HG03103 (cell line): ENCODE results near the gene RPUSD1.
A peak's percentile ranks its signal among the peaks of the same experiment; 100 is the strongest.
"Not testable (repeated sequence)": the region's sequence is repeated elsewhere in the genome, so short reads cannot be mapped to it uniquely, and the experiment has no call there.

Source experiments
- ATAC-seq: cut with Tn5 transposase; IDR thresholded peaks from one replicate; pipeline ENCODE4 v1.9.1; 2021; ENCODE audit warnings: low read depth; ENCODE audit not compliant: unreplicated experiment

RPUSD1 gene

DNA sequence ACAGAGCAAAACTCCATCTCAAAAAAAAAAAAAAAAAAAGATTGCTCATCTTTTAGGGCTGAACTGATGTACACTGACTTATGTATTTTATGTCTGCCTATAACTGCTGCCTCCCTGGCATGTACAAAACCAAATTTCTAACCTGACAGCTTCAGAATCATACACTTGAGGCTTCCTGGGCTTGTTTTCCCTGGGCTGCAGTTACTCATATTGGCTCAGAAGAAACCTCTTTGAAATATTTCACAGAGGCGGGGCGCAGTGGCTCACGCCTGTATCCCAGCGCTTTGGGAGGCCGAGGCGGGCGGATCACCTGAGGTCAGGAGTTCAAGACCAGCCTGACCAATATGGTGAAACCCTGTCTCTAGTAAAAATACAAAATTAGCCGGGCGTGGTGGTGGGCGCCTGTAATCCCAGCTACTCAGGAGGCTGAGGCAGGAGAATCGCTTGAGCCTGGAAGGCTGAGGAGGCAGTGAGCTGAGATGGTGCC is 34.0 kb downstream of the RPUSD1 start:
- not testable (repeated sequence) for ATAC-seq

DNA sequence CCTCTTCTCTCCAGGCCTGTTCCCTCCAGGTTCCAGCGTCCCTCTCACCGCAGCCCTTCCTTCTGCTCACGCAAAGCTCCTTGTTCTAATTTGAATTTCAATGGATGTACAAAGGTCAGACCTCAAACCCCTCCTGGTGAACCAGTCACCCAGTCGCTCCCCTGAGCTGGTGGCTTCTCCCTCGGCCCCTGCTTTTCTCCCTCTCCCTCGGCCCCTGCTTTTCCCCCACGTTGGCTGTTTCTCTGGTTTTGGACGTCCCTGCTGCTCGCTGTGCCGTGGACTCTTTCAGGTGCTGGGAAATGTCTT is 36.2 kb downstream of the RPUSD1 start:
- ATAC-seq: no peak

DNA sequence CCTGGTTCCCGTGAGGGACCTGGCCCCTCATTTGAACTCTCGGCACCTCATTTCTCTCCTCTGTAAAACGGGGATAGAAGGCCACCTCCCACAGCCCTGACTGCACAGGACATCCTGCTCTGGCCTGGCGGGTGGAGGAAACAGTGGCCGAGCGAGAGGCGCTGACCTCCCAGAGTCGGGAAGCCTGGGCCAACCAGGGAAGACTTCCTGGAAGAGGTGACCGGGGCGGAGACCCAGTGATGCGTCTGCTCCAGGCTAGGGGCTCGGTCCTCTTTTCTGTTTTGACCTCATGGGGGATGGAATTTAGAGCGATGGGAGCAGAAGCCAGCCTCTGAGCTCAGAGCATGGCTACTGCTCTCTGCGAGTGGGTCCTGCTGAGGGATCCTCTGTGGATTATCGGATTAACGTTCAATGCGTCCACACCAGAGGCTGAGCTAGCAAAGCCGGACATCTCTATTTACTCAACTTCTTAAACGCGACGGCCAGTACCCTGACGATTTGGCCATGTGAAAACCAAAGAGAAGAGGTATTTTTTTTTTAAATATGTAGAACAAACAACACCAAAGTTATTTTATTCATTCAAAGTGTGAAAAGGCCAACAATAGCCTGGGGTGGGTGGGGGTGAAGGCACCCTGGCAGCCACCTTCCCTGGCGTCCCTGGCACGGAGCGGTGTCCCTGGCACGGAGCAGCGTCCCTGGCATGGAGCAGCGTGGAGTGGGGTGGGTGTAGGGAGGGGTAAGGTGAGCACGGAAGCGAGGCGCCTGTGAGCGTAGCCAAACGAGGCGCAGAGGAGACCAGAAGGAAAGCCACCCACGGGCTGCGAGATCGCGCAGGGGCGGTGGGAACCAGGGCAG is 36.8 kb downstream of the RPUSD1 start:
- no peak for ATAC-seq

DNA sequence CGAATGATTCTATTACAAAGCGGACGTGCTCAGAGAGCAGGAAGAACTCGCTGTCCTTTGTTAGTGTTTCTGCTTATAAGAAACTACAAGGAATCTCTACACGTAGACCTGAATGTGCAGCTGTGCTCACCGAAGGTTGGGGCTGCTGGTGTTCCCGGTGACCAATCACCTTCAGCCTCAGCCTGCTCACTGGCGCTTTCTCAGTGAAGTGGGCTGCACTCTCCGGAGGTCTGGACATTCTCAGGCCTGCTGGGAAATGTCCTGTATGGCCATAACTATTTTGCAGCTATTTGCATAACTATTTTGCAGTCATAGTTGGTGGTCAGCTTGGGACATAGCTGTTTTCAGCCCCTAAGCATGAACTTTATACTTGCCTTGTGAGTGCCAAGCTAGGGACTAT is 37.7 kb downstream of the RPUSD1 start:
- no peak for ATAC-seq

DNA sequence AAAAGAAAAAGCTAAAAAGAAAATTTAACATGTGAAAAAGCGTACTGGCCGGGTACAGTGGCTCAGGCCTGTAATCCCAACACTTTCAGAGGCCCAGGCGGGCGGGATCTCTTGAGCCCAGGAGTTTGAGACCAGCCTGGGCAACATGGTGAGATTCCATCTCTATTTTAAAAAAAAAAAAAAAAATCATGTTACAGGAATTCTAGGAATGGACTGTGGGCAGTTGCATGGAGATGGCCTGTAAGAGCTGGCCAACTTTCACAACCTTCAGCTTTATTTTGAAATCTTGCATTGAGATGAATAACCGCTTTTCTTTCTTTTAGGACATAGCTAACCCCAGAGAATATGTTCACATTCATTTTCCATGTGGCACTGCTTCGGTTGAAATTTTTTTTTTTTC is 39.2 kb downstream of the RPUSD1 start:
- no peak for ATAC-seq

DNA sequence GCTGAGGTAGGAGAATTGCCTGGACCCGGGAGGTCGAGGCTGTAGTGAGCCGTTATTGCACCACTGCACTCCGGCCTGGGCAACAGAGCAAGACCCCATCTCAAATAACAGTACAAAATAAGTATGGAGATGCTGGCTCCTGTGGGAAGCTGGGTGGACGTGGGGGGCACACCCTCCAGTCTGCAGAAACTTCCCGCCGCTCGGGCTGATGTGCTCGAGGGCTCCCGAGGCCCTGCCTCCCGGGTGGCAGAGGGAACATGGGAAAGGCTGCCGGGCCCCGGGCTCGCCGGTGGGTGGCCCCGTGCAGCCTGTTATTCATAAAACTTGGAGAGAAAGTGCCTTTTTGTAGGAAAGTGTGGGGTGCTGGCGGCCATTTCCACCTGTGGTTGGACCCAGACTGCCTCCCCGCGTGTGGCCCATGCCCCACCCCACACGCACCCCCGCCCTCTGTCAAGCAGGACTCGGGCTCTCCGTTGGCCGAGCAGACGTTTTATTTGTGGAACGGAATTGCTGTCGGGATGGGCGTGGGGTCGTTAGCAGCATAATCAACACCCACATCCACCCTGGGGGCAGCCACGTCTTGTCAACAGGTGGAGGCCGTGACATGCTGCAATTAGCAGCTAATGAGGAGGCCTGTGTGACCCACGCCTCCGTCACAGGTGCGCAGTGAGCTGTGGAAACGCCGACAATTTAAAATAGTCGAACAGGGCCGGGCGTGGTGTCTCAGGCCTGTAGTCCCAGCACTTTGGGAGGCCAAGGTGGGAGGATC is 40.0 kb downstream of the RPUSD1 start:
- no peak for ATAC-seq

DNA sequence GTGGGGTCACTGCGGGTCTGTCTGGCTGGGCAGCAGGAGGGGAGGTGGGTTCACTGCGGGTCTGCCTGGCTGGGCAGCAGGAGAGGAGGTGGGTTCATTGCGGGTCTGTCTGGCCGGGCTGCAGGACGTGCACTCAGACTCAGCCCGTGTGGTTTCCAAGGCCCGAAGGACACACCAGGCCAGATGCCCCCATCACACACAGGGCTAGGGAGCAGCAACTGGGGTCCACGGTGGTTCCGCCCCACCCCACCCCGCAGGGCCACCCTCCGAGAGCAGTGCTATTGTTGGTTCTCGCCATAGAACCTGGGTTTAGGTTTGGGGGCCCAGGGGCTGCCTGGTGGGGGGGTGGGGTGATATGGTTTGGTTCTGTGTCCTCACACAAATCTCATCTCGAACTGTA is 41.5 kb downstream of the RPUSD1 start:
- no peak for ATAC-seq

DNA sequence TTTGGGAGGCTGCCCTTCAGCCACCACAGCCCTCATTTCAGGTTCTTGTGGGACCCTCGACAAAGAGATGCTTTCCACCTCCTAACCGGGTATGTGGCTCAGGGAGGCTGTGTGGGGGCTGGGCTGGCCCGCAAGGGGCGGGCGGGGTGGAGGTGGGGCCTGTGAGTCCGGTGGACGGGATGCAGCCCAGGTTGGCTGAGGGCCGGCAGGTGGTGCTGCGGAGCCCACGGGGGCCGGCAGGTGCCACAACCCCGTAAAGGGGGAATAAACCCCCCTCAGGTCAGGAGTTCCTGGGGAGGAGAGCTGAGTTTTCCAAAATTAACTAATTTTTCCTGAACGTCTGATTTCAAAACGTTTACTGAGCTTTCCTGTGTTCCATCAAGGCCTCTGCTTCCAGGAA is 42.4 kb downstream of the RPUSD1 start:
- no peak for ATAC-seq

DNA sequence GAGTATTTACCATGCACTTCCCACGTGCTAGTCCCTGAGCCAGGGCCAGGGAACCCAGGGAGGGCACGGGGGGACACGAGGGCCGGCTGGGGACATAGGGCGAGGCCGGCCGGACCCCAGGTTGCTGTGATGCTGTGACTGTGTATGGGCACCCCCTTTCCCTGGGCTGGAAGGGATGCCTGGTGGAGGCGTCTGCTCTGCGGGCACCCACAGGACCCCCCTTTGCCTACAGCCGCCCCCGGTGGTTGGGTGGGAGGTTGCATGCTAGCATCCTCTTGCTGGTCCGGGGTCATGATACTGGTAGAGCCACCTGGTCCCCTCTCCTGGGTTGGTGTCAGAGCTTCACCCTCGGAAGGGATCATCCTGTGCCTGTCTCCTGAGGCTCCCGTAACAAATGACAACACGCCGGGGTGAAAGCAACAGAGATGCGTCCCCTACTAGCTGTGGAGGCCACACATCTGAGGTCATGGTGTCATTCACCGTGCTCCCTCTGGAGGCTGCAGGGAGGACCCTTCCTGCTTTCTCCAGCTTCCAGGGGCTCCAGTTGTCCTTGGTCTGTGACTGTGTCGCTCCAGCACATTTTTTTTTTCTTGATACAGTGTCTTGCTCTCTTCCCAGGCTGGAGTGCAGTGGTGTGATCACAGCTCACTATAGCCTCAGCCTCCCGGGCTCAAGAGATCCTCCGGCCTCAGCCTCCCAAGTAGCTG is 44.2 kb downstream of the RPUSD1 start:
- ATAC-seq: no peak

DNA sequence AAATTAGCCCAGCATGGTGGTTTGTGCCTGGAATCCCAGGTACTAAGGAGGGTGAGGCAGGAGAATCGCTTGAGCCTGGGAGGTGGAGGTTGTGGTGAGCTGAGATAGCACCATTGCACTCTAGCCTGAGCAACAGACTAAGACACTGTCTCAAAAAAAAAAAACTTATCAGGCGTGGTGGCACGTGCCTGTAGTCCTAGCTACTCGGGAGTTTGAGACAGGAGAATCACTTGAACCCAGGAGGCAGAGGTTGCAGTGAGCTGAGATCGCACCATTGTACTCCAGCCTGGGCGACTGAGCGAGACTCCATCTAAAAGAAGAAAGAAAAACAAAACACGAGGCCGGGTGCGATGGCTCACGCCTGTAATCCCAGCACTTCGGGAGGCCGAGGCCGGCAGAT is 45.3 kb downstream of the RPUSD1 start:
- ATAC-seq: not testable (repeated sequence)

DNA sequence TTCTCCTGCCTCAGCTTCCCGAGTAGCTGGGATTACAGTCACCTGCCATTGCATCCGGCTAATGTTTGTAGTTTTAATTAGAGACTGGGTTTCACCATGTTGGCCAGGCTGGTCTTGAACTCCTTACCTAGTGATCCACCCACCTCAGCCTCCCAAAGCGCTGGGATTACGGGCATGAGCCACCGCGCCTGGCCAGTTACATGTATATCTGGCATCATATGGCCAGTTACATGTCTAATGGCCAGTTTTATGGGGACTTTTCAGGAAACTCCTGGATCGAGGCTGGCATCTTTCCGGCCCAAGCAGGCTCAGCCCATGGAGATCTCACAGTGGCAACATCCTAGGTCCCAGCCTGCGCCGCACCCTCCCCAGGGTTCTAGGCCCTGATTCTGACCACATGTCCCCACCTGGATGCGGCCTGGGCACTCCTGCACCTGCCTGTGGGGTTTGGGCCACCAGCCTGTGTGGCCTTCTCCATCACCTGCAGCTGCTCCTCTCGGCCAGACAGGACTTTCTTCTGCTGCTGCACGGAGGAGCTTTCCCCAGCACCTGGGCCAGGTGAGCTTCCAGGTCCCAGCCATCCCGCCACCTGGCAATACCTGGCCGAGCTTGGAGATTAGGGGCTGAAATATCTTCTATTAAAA is 46.1 kb downstream of the RPUSD1 start:
- no peak for ATAC-seq

DNA sequence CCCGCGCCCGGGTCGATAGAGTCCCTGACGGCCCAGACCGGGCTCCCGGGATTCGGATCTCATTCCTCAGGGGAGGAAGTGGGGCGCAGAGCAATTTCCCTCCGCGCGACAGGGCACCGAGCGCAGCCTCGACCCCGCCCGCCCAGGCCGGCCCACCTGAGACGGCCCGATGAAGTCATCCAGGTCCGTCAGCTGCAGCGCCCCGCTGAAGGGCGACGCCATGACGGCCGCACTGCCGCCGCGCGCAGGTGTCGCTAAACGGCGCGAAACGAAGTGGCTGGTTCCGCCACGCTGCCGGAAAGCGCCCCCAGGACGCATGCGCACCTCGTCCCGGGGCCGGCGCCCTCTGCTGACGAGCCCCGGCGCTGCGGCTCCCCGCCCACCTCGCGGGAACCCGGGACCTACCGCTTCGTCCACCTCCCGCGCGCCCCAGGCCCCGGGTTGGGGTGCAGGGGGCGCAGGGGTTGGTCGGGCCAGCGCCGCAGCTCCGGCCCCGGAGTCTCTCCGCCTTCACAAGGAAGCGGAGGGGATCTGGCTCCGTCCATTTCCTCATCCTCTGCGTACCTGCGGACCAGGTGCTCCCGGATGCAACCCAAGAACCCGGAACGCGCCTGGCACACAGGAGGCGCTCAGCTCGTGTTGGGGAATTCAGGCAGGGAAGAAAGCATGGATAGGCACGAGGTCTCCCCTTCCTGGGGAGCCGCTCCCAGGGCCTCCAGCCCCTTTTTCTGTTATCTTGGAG is 47.2 kb downstream of the RPUSD1 start, which contains the start of gene CIAO3:
Gene CIAO3 (minus strand): TSS at position 234 of the 742 bp plus-strand sequence. CDS start 12 bp downstream, at position 222.
- ATAC-seq: peak; percentile 54

DNA sequence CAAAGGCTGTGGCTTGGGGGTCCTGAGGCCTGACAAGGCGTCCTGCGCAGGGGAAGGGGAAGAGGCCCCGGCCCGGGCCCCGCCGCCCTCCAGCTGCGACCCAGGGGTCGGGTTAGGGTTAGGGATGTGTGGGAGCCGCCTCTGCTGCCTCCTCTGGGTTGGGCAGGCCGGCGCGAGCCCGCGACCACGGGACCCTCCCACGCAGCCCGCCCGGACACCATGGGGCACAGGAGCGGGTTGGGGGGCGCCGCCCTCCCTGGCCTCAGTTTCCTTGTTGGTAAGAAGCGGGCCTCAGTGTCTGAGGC is 47.8 kb downstream of the RPUSD1 start:
- no peak for ATAC-seq

DNA sequence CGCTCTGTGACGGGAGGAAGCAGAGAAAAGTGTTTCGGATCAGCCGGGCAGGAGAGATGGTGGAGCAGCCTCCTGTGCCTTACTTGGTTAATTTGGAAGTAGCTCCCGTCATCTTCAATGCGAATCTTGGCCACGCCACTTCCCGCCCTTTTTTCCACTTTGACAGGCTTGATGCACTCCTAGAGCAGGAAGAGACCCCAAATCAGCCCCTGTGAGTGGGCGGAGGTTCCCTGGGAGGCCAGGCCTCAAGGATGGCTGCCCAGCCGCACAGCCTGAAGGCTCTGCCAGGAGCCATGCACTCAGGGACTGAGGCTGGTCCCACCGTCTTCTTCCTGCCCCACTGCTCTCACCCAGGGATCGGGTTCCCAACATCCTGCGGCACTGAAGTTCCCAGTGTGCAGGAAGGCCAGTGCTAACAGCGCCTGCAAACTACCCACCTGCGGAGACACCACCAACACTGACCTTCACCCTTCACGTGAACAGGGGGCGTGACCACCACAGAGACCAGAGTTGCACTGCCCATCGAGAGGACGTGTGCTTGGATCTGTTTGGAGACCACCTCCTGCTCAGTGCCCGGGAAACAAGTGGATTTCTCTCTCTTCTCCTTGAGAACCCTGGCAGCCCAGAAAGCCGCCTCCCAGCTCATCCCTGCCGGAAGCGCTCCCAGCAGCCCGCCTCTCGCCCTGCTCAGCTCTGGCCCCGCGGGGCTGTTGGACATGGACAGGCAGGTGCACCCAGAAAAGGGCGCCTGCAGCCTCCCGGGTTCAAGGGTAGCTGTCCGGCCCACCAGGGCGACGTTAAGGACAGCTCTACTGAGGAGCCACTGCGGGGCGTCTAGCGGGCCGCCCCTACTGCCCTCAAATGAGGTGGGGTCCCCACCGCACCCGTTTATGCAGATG is 48.4 kb downstream of the RPUSD1 start:
- ATAC-seq: no peak

DNA sequence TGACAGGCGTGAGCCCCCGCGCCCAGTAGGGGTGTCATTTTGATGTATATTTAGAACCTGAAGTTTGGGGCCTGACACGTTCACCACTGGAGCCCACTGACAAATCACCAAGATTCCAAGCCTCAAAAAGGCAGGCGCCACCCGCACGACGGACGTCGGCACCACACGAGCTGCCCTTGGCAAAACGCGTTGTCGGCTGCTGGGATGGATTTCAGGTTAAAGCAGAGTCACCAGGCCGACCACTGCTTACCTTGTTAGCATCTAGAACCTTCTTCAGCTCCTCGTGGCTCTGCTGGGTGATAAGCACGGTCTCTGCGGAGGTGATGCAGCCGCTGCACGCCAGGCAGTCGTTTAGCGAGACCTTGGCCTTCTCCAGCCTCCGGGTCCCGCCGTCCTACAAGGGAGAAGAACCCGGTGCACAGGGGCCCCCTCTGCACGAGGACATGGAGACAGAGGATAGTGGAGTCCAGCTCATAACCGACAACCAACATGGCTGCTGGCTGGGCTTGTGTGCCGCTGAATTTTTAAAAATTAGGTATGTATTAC is 51.2 kb downstream of the RPUSD1 start:
- ATAC-seq: no peak

DNA sequence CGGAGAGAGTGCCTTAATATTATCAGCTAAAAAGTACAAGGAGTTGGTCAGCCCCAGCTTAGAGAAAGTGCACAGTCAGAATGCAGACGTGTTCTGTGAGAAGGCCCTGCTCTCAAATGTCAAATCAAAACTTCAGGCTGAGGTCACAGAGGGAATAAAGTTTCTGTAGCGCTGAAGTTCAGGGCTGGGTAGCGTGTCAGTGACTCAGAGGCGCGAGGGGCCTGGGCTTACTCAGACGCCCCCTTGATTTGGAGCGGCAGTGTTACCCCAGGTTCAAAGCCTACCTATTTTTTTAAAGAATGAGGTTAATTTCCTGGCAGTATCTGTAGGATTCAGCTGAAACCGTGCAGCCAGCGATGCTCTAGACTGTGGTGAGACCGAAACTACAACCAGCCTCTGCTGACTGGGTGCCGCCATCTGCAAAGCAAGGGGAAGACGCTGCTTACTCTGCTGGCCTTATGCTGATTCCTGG is 52.2 kb downstream of the RPUSD1 start:
- no peak for ATAC-seq

DNA sequence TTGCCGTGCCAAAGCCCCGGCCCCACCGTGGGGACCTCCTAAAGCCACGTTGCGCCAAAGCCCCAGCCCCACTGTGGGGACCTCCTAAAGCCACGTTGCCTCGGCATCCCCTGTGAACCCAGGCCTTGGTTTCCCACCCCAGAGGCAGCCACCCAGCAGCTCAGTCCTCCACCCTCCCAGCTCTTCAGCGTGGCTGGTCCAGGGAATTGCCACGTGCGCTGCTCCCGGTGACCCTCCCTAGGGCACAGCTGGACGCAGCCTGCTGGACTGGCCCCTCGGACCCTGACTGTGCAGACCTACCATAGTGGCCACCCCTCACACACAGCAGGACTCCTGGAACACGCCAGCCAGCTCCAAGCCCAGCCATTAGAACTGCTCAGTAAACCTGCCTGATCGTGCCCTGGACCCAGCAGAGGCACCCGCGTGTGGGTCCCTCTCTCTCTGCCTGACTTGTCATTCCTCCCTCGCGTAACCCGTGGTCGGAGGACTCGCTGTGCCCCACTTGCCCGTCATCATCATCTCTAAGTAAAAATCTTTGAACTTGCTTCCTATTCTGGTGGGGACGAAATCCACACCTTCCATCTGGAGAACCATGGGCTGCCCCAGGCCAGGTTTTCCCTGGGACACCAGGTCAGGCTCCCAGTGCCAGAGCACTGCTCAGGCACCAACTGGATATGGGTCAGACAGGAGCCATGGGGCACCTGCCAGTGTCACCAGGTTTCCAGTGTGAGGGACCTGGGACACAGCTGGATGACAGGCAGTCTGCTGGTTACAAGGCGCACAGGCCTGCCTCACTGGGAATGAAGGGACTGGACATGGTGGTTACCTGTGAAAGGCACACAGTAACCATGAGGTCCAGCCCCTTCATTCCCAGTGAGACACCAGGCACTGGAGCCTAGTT is 53.0 kb downstream of the RPUSD1 start:
- no peak for ATAC-seq
